K562 (cell line): Measurements from ENCODE around the gene ARNT2. TPM values are rescaled to one million over a fixed set of nuclear protein-coding genes. Genes with fewer than 3 reads are reported as not detected.

Source experiments
- ATAC-seq: fragments of 200-7000 bp; cut with Tn5 transposase; 3 replicates; pipeline ENCODE4 v1.9.1; 2020; ENCODE audit warnings: moderate library complexity
- BruUV-seq: library from RNA; stranded (reverse); fragments of 400-500 nt; replicated peaks from 2 replicates; lab custom pipeline; 2021; lab: Mats Ljungman, UMichigan
- CTCF ChIA-PET: fragments of 300-600 bp; formaldehyde crosslinking; extraction: SDS; loops from one replicate; lab custom pipeline; 2021; ENCODE audit warnings: low intra/inter-chr PET ratio; lab: Yijun Ruan, JAX
- POLR2A ChIA-PET: fragments of 300-600, 350-650 bp; sonication (Branson Sonifier 250); formaldehyde crosslinking; extraction: SDS; loops from one replicate; lab custom pipeline; 2021; ENCODE audit warnings: antibody characterized with exemption, inconsistent platforms; lab: Yijun Ruan, JAX
- DNase-seq, 4 experiments: peaks; one replicate each; pipeline versions ENCODE4 v3.0.0 to v3.0.0-alpha.2; 2011 to 2018; ENCODE audit warnings: low spot score in 3 of 4, mixed read lengths in 3 of 4; ENCODE audit errors: extremely low read depth in 1 of 4
- FAIRE-seq: peaks from 2 replicates; lab custom pipeline; 2011; peaks lifted over from hg19 to GRCh38; lab: Jason Lieb, UNC
- H2AFZ ChIP-seq: 2 replicates; pipeline ENCODE4 v1.6.0; 2011; ENCODE audit warnings: low read depth, low read length, control low read depth, inconsistent platforms
- H3K27ac ChIP-seq: fragments of 200-600 bp; 3 replicates; pipeline ENCODE4 v1.8.0; 2011; ENCODE audit warnings: low read depth, mild to moderate bottlenecking, control low read depth, inconsistent platforms, low read length, moderate library complexity, mixed read lengths; ENCODE audit errors: extremely low read depth
- H3K27me3 ChIP-seq, 2 experiments: fragments of 300-600 bp in 1 of 2; 2 replicates in 1 of 2; 3 replicates in 1 of 2; pipeline versions ENCODE4 v1.6.0 to v1.8.0; 2011; ENCODE audit warnings: inconsistent platforms in 2 of 2, low read length in 2 of 2, mild to moderate bottlenecking in 1 of 2, mixed read lengths in 1 of 2, moderate library complexity in 1 of 2; ENCODE audit not compliant: control insufficient read depth in 2 of 2, insufficient read depth in 2 of 2
- H3K36me3 ChIP-seq: fragments of 300-600 bp; 3 replicates; pipeline ENCODE4 v1.8.0; 2011; ENCODE audit warnings: mild to moderate bottlenecking, low read length, inconsistent platforms; ENCODE audit not compliant: control insufficient read depth, insufficient read depth
- H3K4me1 ChIP-seq, 2 experiments: fragments of 200-600 bp in 1 of 2; replicated peaks in 1 of 2; 2 replicates in 1 of 2; 3 replicates in 1 of 2; pipeline versions ENCODE4 v1.5.1 to v1.8.0; 2011; ENCODE audit warnings: inconsistent platforms in 2 of 2, low read length in 2 of 2, mild to moderate bottlenecking in 1 of 2, mixed read lengths in 1 of 2, moderate library complexity in 1 of 2; ENCODE audit not compliant: control insufficient read depth in 2 of 2, insufficient read depth in 2 of 2
- H3K4me2 ChIP-seq: 2 replicates; pipeline ENCODE4 v1.6.1; 2011; ENCODE audit warnings: low read length, control low read depth, inconsistent platforms, mixed read lengths; ENCODE audit not compliant: insufficient read depth
- H3K4me3 ChIP-seq: fragments of 200-600 bp; sonication (generic), shearing (Covaris generic); 2 replicates; pipeline ENCODE4 v1.5.1; 2016; ENCODE audit warnings: control low read depth, inconsistent platforms
- H3K79me2 ChIP-seq: fragments of 200-600 bp; 3 replicates; pipeline ENCODE4 v1.8.0; 2011; ENCODE audit warnings: low read length, inconsistent platforms; ENCODE audit not compliant: control insufficient read depth, insufficient read depth
- H3K9ac ChIP-seq, 2 experiments: 2 replicates each; pipeline versions ENCODE4 v1.6.0 to v1.6.1; 2011; ENCODE audit warnings: low read depth in 2 of 2, low read length in 2 of 2, control low read depth in 1 of 2, inconsistent platforms in 1 of 2, mild to moderate bottlenecking in 1 of 2, mixed read lengths in 1 of 2; ENCODE audit not compliant: insufficient read depth in 1 of 2
- H3K9me1 ChIP-seq: one replicate; pipeline ENCODE4 v1.6.0; 2011; ENCODE audit warnings: inconsistent platforms, mild to moderate bottlenecking, low read length, moderate library complexity; ENCODE audit not compliant: control insufficient read depth, insufficient read depth
- H3K9me3 ChIP-seq: replicated peaks from 2 replicates; pipeline ENCODE4 v1.5.1; 2011; ENCODE audit warnings: low read depth, low read length, inconsistent platforms; ENCODE audit not compliant: control insufficient read depth, insufficient read depth
- H4K20me1 ChIP-seq: replicated peaks from 2 replicates; pipeline ENCODE4 v1.6.1; 2011; ENCODE audit warnings: low read length, inconsistent platforms, mixed read lengths; ENCODE audit not compliant: control insufficient read depth, insufficient read depth
- BCLAF1 ChIP-seq, 2 experiments: fragments of 450-650 bp in 1 of 2; IDR thresholded peaks; 2 replicates each; pipeline ENCODE4 v1.6.1; 2011 to 2017; ENCODE audit warnings: low read depth in 2 of 2, antibody characterized with exemption in 1 of 2, borderline replicate concordance in 1 of 2, low read length in 1 of 2, mild to moderate bottlenecking in 1 of 2, mixed read lengths in 1 of 2; ENCODE audit not compliant: control insufficient read depth in 1 of 2
- FOXP4 ChIP-seq: sonication (generic); formaldehyde crosslinking; IDR thresholded peaks from 2 replicates; pipeline ENCODE4 v1.8.0; 2022; ENCODE audit warnings: mild to moderate bottlenecking, missing genetic modification reagents, borderline replicate concordance
- PHB ChIP-seq: fragments of 250-450 bp; sonication (Bioruptor Pico); IDR thresholded peaks from 2 replicates; pipeline ENCODE4 v1.5.0; 2021
- SMC3 ChIP-seq: conservative IDR thresholded peaks from 2 replicates; pipeline ENCODE4 v1.6.1; 2011; ENCODE audit warnings: low read depth, low read length, improper control_type of control experiment; ENCODE audit not compliant: insufficient read depth
- ZNF140 ChIP-seq: fragments of 250-450 bp; sonication (Bioruptor Pico); IDR thresholded peaks from 2 replicates; pipeline ENCODE4 v1.8.0; 2021; ENCODE audit warnings: moderate library complexity, mild to moderate bottlenecking, inconsistent platforms
- ZNF217 ChIP-seq: sonication (generic); formaldehyde crosslinking; IDR thresholded peaks from 2 replicates; pipeline ENCODE4 v1.8.0; 2022; ENCODE audit warnings: mild to moderate bottlenecking, missing genetic modification reagents
- ZNF699 ChIP-seq: fragments of 250-450 bp; sonication (Bioruptor Pico); IDR thresholded peaks from 2 replicates; pipeline ENCODE4 v1.8.0; 2021; ENCODE audit warnings: mild to moderate bottlenecking, moderate library complexity; ENCODE audit not compliant: insufficient replicate concordance
- ZNF77 ChIP-seq: fragments of 250-450 bp; sonication (Bioruptor Pico); IDR thresholded peaks from 2 replicates; pipeline ENCODE4 v1.5.0; 2020
- WGBS: fragments of 100-300 bp; shearing (Covaris generic); methylation state at CpG from one replicate; pipeline ENCODE4 v1.1.6; 2016; ENCODE audit warnings: low coverage, mixed read lengths; ENCODE audit not compliant: insufficient coverage; ENCODE audit errors: missing lambda C conversion rate; 5-methylcytosine and 5-hydroxymethylcytosine counted together
- in situ Hi-C: fragments of 300-500 bp; cut with MboI; formaldehyde crosslinking; loops from 4 replicates; pipeline ENCODE4 v1.15.0; 2018; ENCODE audit warnings: inconsistent platforms, mixed read lengths
- intact Hi-C: fragments of 100-400 bp; cut with micrococcal nuclease; formaldehyde crosslinking; loops from 2 replicates; pipeline ENCODE4 v1.14.2; 2022
- polyA plus RNA-seq, 8 experiments: library from polyadenylated mRNA; depleted of rRNA in 4 of 8; stranded (reverse) in 5 of 8; unstranded in 3 of 8; fragments of >200 nt; fragmentation: Nextera tagmentation in 2 of 8; fragmentation: Illumina TruSeq in 1 of 8; extraction: Ambion mirVana in 2 of 8; extraction: Trizol in 1 of 8; gene quantifications; 2 replicates each; pipeline versions ENCODE4 v1.2.1 to v1.2.3, GENCODE V29; 2011 to 2014; ENCODE audit warnings: inconsistent platforms in 1 of 8, missing spikeins in 1 of 8
- total RNA-seq, 7 experiments: library from RNA; depleted of rRNA in 6 of 7; stranded (reverse); fragments of >200 nt in 6 of 7; fragmentation: Illumina TruSeq in 2 of 7; extraction: Trizol in 2 of 7; gene quantifications; 2 replicates each; pipeline versions ENCODE4 v1.2.1 to v1.2.3, GENCODE V29; 2011 to 2021; ENCODE audit warnings: low replicate concordance in 1 of 7
- TF ChIP-seq, protein P1 (sequence below): fragments of 250-450 bp; sonication (Bioruptor Pico); IDR thresholded peaks from 2 replicates; pipeline ENCODE4 v1.4.0; 2020; ENCODE audit warnings: borderline replicate concordance
- TF ChIP-seq, protein P2 (sequence below): sonication (generic); formaldehyde crosslinking; IDR thresholded peaks from 2 replicates; pipeline ENCODE4 v1.8.0; 2023; ENCODE audit warnings: mild to moderate bottlenecking, missing genetic modification reagents

The ARNT2 gene
- total and polyA plus RNA-seq, 9 of the 15 experiments (the other 6 are each of a cell fraction or from before 2014, with no cell fraction given), result 0.01 TPM; not detected in 8

GRCh38 chr15:80580106-80580505, 175.9 kb downstream of the ARNT2 start:
- FAIRE-seq (no peak), ATAC-seq (no peak), DNase-seq (no peak)
- Histone ChIP-seq H3K27me3 (peaks cover 2 to 52% of the 10 kb centered on the region in 2 experiments; a peak in 3 of 5 replicates), H3K4me3 (no peak overlapping the region), H3K9me1 (no peaks in the 10 kb centered on the region), H3K36me3 (no peaks in the 10 kb centered on the region), H4K20me1 (0 out of 2 replicates have a peak, but pooled peaks cover 5% of the 10 kb centered on the region), H3K27ac (no peak overlapping the region; the same call in 2 of the 3 replicates), H2AFZ (no peak overlapping the region), H3K79me2 (no peaks in the 10 kb centered on the region), H3K4me1 (no peaks in the 10 kb centered on the region), H3K4me2 (no peak overlapping the region), H3K9me3 (no peaks in the 10 kb centered on the region), H3K9ac (no peak overlapping the region)
- CTCF ChIA-PET, result no interaction called here
- 6% methylated on average over 9 of the region's 9 CpGs for WGBS
- POLR2A ChIA-PET, result interaction anchor here (0.9 to 1.2 kb wide), 2 partner anchors 13 to 20 kb away, joined by 3 read pairs; no protein-coding TSS in a partner anchor
- in situ Hi-C loops, result no loop called here
- intact Hi-C loops, result no loop called here
- BruUV-seq, result no TSS peak
- TF ChIP-seq ZNF217 (CRISPR knock-in tag) (no peak), SMC3 (no peak), ZNF699 (CRISPR knock-in tag) (no peak), PHB (no peak), BCLAF1 (IDR thresholded peaks at IDR 0.05; ENCODE audit: borderline replicate concordance in 1 of 2, control insufficient read depth in 1 of 2, low read depth in 2 of 2, low read length in 1 of 2) (no peak), FOXP4 (no peak), ZNF140 (CRISPR knock-in tag) (no peak), ZNF77 (CRISPR knock-in tag) (no peak)
- TF ChIP-seq, protein P1, sequence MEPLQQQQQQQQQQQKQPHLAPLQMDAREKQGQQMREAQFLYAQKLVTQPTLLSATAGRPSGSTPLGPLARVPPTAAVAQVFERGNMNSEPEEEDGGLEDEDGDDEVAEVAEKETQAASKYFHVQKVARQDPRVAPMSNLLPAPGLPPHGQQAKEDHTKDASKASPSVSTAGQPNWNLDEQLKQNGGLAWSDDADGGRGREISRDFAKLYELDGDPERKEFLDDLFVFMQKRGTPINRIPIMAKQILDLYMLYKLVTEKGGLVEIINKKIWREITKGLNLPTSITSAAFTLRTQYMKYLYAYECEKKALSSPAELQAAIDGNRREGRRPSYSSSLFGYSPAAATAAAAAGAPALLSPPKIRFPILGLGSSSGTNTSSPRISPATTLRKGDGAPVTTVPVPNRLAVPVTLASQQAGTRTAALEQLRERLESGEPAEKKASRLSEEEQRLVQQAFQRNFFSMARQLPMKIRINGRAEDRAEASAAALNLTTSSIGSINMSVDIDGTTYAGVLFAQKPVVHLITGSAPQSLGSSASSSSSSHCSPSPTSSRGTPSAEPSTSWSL (CRISPR knock-in tag), result no peak
- TF ChIP-seq, protein P2, sequence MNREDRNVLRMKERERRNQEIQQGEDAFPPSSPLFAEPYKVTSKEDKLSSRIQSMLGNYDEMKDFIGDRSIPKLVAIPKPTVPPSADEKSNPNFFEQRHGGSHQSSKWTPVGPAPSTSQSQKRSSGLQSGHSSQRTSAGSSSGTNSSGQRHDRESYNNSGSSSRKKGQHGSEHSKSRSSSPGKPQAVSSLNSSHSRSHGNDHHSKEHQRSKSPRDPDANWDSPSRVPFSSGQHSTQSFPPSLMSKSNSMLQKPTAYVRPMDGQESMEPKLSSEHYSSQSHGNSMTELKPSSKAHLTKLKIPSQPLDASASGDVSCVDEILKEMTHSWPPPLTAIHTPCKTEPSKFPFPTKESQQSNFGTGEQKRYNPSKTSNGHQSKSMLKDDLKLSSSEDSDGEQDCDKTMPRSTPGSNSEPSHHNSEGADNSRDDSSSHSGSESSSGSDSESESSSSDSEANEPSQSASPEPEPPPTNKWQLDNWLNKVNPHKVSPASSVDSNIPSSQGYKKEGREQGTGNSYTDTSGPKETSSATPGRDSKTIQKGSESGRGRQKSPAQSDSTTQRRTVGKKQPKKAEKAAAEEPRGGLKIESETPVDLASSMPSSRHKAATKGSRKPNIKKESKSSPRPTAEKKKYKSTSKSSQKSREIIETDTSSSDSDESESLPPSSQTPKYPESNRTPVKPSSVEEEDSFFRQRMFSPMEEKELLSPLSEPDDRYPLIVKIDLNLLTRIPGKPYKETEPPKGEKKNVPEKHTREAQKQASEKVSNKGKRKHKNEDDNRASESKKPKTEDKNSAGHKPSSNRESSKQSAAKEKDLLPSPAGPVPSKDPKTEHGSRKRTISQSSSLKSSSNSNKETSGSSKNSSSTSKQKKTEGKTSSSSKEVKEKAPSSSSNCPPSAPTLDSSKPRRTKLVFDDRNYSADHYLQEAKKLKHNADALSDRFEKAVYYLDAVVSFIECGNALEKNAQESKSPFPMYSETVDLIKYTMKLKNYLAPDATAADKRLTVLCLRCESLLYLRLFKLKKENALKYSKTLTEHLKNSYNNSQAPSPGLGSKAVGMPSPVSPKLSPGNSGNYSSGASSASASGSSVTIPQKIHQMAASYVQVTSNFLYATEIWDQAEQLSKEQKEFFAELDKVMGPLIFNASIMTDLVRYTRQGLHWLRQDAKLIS, result no peak
